GM19043 (cell line): ENCODE data around the gene MARCHF6.
A peak's percentile ranks its signal among the peaks of the same experiment; 100 is the strongest.

Source experiments
- ATAC-seq: cut with Tn5 transposase; IDR thresholded peaks from one replicate; pipeline ENCODE4 v1.9.1; 2021; ENCODE audit warnings: low read depth; ENCODE audit not compliant: unreplicated experiment

Gene MARCHF6

GRCh38 chr5:10321882-10322281 lies 31.6 kb upstream of the MARCHF6 start:
- no peak for ATAC-seq

- ATAC-seq: no peak
These were observed 29.7 kb upstream of the MARCHF6 start for GRCh38 chr5:10323588-10324488.

DNA sequence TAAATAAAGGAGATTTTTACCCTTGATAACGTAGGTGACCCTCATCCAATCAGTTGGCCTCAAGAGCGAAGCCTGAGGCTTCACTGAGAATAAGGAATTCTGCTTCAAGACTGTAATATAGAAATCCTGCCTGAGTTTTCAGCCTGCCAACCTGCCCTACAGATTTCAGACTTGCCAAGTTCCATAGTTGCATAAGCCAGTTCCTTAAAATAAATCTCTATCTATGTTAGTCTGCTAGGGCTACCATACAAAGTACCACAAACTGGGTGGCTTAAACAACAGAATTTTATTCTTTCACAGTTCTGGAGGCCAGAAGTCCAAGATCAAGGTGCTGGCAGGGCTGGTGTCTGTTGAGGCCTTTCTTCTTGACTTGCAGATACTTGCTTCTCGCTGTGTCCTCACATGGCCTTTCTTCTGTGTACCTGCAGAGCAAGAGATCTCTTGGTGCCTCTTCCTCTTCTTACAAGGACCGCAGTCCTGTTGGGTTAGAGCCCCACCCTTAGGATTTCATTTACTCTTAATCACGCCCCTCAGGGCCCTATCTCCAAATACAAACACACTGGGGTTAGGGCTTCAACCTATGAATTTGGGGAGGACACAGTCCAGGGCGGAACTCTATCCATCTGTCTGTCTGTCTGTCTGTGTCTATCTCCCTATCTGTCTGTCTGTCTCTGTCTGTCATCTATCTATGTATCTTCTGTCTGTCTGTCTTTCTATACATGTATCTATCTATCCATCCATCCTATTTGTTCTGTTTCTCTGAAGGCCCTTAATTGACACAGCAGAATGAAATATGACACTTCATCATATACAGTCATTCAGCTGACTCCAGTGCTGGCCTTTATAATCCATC lies 28.8 kb upstream of the MARCHF6 start:
- ATAC-seq: no peak

DNA sequence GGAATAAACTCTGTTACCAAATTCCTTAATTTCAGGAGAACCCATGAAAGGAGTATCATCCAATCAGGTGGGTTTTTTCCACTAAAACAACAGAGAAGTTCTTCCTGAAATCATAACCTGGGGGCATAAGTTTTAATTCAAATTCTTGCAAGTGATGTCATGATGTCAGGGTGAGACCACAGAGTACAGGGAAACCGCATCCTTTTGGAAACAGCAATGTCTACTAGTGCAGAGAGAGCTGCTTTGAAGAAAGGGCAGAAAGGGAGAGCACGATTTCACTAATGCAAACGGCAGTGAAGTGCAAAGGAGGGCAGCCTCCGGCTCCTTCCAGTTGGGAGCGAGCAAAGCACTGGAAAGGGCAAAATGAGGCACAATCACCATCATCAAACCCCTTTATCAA lies 25.2 kb upstream of the MARCHF6 start:
- no peak for ATAC-seq

DNA sequence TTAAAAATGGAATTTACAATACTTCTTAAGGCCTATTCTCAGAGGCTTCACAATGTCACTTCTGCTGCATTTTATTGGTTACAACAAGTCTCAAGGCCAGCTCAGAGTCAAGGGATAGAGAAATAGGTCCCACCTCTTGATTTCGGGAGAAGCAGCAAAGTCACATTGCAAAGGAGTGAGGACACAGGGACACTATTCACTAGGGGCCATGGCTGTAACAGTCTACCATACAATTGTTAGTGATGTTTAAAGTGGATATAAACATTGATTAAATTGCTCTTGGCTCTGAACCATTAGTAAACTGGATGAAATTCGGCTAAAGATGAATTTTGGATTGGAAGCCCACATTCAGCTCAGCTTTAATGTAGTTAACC lies 24.1 kb upstream of the MARCHF6 start:
- no peak for ATAC-seq

DNA sequence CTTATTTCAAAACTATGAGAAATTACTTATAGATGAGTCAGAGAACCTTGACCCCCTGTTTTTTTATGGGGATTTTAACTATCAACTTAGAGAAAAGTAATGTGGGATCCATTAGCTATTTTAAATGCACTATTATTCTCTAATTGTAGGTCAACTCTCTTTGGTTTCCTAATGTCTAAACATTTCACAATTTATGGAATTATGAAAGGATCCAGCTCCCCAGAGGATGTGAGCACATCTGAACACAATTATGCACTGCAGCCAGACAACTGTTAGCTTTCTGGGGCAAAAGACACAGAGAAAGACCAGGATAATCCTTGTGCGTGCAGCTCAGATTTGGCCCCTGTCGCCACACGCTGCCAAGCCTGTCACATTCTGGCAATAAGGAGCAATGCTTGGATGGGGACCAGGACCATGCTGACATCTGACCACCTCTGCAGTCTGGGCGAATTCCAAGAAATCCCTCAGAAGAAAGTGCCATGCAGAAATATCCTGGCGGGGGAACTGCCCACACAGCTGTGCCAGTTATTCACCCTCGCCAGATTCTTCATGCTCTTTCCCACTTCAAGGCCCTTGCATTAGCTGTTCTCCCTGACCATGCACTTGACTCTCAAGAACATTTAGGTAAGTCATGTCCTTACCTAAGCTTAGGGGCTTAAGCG lies 23.5 kb upstream of the MARCHF6 start:
- no peak for ATAC-seq

GRCh38 chr5:10330511-10331230 lies 22.8 kb upstream of the MARCHF6 start:
- no peak for ATAC-seq

GRCh38 chr5:10331341-10331796 lies 22.1 kb upstream of the MARCHF6 start:
- no peak for ATAC-seq

- ATAC-seq: no peak
These were observed 21.2 kb upstream of the MARCHF6 start for GRCh38 chr5:10332301-10332700.

GRCh38 chr5:10333154-10334006 lies 20.1 kb upstream of the MARCHF6 start:
- peak; percentile 57 for ATAC-seq

DNA sequence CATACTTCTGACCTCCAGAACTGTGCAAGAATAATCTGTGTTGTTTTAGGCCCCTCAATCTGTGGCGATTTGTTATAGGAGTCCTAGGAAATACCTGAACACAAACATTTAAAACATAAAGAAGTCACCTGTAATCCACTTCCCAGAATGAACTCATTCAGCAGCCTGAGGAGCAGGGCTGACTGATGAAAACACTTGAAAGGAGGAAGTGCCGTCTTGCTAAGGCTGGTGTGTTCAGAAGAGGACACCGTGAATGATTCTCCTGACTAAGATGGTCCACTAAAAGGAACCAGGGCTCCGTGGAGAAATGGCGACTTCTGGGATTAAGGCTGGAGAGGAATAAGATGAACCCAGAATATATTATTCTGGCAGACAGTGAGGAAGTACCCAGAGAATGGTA lies 18.7 kb upstream of the MARCHF6 start:
- no peak for ATAC-seq

DNA sequence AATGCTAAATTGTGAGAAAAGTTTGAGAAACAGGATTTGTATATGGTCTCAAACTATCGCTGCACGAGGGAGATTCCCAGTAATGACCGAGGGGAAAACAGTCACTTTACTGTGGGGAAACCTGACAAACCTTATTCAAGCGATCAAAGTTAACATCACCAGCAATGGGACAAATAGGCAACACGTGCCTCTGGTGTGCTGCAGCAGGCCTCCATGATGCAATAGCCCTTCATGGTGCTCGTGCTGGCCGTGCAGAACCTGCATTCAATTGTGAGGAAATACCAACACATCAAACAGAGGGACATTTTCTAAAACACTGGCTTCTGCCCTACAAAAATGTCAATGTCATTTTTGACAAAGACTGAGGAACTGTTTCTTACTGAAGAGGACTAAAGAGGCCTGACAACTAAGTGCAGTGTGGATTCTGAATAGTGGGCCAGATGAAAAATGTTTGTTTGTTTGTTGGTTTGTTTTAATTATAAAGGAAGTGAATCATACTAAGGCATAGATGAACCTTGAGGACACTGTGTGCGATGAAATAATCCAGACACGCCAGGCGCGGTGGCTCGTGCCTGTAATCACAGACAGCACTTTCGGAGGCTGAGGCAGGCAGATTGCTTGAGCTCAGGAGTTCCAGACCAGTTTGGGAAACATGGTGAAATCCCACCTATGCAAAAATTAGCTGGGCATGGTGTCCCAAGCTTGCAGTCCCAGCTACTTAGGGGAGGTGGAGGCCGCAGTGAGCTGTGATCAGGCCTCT lies 17.6 kb upstream of the MARCHF6 start:
- no peak for ATAC-seq

DNA sequence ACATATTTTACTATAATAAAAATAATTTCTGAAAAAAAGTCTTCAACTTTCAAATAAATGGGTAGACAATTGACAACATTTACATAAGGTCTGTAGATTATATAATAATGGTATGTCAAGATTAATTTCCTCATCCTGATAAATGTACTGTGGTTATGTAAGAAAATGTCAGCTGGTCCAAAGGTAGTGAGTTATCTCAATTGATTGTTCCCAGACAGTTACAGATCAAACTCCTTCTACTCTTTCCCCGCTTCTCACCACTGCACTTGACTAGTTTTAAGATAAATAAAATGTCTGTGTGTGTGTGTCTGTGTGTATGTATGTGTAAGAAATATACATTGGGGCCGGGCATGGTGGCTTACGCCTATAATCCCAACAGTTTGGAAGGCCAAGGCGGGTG lies 16.4 kb upstream of the MARCHF6 start:
- ATAC-seq: no peak

GRCh38 chr5:10337986-10338385 lies 15.5 kb upstream of the MARCHF6 start:
- no peak for ATAC-seq

- ATAC-seq: no peak
These were observed 14.8 kb upstream of the MARCHF6 start for GRCh38 chr5:10338686-10339057.

GRCh38 chr5:10339058-10339811 lies 14.3 kb upstream of the MARCHF6 start:
- no peak for ATAC-seq

DNA sequence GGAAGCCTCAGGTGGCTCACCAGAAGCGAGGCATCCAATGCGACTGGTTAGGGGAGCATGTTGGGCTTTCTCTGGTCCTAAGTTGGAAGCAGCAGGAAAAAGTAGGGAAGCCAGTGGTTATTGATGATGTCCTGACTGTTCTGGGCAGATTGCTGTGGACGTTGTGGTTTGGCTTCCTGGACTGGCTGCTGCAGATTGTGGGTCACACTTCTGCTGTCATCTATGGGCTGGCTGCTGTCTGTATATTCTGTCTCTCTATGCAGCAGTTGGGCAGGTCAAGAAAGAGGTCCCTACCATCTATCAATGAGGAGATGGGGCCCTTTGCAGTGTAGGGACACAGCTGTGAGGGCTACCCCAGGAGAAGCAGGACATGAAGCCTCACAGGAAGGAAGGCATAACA lies 13.5 kb upstream of the MARCHF6 start:
- ATAC-seq: no peak

- ATAC-seq: no peak
These were observed 10.0 kb upstream of the MARCHF6 start for GRCh38 chr5:10343486-10343885.
